ENCODE results near the gene TXLNA.

DNA sequence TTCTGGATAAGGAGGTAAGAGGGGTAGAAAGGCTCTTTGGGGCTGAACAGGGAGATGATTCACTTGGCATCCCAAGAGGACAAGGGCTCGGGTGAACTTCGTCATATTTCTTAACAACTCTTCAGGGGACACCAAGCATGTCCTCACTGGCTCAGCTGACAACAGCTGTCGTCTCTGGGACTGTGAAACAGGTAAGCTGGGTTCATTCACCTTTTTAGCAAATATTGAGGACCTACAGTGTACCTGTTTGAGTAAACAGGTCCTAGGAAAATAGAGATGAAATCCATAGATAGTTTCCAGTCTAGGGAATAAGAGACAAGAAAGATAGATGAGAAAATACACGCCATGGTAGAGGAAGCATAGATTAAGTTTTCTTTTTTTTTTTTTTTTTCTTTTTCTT lies 44.8 kb downstream of the TXLNA start:
- TF ChIP-seq POLR2A (IDR thresholded peaks at IDR 0.05; ENCODE audit: low read length) (no peak), GATA1 (IDR thresholded peaks at IDR 0.05; ENCODE audit: low read depth, low read length) (no peak)
